ENCODE measurements around the gene DYRK4.

DNA sequence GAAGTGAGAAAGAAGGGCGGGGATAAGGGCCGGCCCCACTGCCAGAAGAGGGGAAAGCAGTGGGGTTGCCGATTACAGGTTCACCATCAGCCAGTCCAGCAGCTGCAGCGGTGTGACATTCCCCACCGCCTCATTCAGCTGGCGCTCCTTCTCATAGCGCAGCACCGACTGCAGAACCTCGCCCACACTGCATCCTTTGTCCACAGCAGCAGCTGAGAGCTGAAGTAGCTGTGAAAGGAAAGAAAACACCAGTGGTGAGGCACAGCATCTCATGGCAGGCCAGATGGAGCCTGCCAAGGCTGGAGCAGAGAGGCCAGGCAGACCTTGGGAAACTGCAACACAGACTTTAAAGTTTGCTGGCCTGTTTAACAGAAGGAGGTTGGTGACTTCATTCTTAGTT is 53.7 kb downstream of the DYRK4 start:
- TF ChIP-seq POLR2AphosphoS5 (IDR thresholded peaks at IDR 0.05; ENCODE audit: low read depth, low read length), result no peak
- TF ChIP-seq, protein P1, sequence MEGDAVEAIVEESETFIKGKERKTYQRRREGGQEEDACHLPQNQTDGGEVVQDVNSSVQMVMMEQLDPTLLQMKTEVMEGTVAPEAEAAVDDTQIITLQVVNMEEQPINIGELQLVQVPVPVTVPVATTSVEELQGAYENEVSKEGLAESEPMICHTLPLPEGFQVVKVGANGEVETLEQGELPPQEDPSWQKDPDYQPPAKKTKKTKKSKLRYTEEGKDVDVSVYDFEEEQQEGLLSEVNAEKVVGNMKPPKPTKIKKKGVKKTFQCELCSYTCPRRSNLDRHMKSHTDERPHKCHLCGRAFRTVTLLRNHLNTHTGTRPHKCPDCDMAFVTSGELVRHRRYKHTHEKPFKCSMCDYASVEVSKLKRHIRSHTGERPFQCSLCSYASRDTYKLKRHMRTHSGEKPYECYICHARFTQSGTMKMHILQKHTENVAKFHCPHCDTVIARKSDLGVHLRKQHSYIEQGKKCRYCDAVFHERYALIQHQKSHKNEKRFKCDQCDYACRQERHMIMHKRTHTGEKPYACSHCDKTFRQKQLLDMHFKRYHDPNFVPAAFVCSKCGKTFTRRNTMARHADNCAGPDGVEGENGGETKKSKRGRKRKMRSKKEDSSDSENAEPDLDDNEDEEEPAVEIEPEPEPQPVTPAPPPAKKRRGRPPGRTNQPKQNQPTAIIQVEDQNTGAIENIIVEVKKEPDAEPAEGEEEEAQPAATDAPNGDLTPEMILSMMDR (IDR thresholded peaks at IDR 0.05 in 2 of 3, conservative IDR thresholded peaks at IDR 0.05 in 1 of 3; ENCODE audit: borderline replicate concordance in 1 of 3, insufficient read depth in 1 of 3, low read depth in 2 of 3, low read length in 2 of 3), result no peak
- no peak for TF ChIP-seq JUND (IDR thresholded peaks at IDR 0.05)
- TF ChIP-seq SP1 (IDR thresholded peaks at IDR 0.05; ENCODE audit: low read depth), result no peak
- TF ChIP-seq POLR2A (IDR thresholded peaks at IDR 0.05; ENCODE audit: borderline replicate concordance, extremely low read depth, insufficient read depth, insufficient read length), result no peak

Data from HCT116 (cell line).